ENCODE data around the gene SORCS2. TPM values are rescaled to one million over a fixed set of nuclear protein-coding genes. Genes with fewer than 3 reads are reported as not detected.

SORCS2 gene
- total RNA-seq, 1 donor from 2014 or later = under 0.01 TPM

DNA sequence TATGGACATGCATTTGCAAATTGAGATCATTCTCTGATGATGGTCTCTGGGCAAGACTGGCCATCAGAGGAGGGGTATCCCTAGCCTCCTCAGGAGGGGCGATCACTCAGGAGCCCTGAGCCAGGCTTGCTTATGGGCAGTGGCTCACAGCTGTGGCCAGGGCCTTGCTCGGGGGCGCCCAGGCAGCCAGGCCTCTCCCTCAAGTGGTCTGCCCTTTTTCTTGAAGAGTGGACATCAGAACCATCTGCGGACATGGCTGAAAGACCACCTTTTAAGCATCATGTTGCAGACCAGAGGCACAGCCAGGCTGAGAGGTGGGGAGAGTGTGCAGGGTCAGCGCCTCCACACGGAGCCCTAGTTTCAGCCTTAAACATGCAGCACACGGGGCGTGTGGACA, 349.1 kb downstream of the SORCS2 start:
- DNase-seq (ENCODE audit: low read depth in 2 of 2) = no peak

DNA sequence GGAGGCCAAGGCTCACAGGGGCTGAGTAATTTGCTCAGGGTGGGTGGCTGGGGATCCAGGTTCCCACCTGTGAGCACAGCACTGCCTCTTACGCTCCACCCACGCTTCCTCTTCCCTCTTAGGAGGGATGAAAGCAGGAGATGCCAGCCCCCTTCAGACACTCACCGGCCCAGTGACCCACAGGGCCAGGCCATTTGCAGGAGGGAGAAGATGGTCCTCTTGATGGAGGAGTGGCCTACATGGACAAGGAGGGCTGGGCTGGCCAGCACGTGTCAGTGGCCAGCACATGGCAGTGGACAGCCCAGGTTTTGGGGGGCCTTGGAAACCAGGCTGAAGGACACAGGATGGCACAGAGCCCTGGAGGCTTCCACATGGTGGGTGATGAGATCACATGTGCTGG, 350.4 kb downstream of the SORCS2 start:
- DNase-seq (ENCODE audit: low read depth in 2 of 2) = no peak

DNA sequence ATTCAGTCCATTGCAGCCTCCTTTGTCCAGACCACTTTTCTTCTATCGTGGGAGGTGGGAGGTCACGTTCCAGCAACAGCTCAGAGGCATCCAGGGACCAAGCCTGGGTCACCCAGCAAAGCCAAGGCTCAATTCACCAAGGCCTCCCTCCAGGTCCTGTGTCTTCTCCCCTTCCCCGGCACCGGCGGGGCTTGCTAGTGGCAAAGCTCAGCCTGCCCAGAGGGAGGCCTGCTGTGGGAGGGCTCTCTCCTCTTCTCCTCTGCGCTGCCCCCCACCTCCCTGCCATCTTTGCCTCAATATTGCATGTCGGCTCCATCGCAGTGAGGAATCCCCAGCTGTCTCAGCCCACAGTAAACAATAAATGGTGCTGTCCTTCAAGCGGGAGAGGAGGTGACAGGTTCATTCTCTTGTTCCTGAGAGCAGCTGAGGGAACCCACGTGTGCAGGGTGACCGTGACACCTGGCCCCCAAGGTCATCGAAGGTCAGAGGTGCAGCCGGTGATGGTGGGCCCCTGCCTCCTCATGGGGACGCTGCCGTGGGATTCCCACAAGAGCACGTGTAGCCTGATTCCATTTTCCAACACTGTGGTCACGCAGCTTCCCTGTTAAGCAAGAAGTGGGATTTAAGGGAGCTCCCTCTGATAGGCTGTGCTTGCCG, 353.9 kb downstream of the SORCS2 start:
- DNase-seq (ENCODE audit: low read depth in 2 of 2) = no peak

DNA sequence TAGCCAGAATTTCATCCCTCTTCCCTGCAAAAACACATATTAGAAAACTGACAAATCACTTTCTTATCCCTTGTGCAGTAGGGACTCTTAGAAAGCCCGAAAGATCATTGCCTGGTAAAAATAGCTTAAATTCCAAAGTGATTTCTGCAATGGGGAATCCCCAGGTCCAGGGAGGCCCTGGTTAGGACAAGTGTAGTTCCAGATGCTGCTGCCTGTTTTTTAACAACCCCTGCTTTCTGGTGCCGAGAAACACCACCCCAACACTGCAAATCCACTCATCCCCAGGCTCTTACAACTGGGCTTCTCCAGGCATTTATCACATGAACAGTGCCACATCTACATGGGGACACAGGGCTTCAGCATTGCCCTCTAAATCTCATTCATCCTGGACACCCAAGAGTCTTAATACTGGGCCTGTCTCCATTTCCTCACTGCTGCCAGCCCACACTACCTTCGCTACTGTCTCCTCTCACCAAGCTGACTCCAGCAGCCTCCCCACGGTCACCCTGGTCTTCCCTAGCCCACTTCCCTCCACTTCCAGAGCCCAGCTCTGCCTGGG, 354.6 kb downstream of the SORCS2 start:
- no peak for DNase-seq (ENCODE audit: low read depth in 2 of 2)

DNA sequence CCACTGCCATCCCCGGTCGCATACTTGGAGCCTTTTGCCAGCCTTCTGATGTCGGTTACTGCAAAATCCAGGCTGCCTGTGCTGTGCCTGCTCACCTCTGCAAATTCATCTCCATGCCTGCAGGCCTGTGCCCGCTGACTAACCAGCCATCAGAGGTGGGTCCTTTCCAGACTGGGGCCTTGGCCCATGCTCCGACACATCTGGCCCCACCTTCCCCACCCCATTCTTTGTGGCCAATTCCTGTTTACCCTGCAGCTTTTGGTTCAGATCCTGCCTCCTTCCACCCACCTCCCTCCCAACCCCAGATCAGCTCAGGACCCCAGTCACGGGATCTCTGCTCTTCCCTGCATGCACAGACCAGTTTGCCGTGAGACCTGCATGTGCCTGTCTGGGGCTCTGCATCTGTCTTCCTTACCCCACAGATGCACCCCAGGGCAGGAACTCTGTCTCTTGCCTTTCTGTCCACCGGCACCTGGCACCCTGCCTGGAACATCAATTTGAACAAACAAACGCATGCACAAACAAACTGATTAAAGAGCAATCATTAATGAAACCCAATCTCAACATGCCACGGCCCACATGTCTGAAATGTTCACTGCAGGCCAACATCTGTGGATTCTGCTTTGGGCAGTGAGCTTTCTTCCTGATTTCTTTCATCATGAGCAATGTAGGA, 355.2 kb downstream of the SORCS2 start:
- no peak for DNase-seq (ENCODE audit: low read depth in 2 of 2)

DNA sequence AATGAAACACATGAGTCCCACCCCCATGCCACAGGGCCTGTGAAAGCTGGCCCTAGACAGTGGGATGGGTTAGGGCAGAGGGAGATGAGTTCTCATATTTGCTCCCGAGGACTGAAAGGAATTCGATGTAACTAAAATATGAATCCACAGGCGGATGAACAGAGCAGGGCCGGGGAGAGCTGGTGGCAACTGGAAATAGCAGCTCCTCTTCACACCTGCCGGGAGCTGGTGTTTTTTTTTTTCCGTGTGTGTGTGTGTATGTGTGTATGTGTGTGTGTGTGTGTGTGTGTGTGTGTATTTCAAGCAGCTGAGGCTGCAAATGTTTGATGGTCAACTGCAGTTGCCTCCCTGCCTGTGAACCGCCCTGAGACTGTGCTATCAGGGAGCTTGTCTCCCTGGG, 357.5 kb downstream of the SORCS2 start:
- no peak for DNase-seq (ENCODE audit: low read depth in 2 of 2)

DNA sequence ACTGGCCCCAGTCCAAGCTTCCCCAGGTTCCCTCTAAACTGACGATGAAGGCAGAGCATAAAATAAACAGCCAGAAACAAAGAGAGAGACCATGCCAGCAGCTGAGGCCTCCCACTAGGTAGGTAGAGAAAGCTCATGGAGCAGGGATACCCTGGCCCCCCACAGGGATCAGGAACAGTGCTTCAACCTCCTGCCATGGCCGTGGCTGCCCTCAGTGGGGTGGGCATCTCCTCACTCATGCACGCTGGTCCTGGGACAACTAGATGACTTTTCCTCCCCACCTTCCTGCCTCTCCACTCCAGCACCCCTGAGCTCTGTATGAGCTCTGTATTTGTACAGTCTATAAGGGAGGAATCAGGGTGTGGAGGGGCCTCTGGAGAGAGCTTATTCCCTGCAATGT, 360.1 kb downstream of the SORCS2 start:
- DNase-seq (ENCODE audit: low read depth in 2 of 2) = no peak

DNA sequence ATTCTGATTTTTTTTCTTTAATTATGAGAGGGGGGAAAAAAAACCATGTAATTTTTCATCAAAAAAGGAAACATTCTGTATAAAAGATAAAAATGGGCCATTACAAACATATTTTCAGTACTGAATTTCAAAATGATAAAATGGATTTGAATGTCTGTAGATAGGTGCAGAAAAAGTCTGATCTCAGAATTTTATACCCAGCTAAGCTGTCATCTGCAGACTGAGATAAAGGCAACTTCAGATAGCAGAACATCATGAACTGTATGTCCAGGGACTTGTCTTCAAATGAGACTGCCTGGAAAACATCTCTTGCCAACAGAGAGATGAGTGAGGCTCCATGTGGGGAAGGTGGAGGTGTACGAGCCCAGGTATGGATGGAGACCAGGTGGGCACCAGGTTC, 360.9 kb downstream of the SORCS2 start:
- no peak for DNase-seq (ENCODE audit: low read depth in 2 of 2)

DNA sequence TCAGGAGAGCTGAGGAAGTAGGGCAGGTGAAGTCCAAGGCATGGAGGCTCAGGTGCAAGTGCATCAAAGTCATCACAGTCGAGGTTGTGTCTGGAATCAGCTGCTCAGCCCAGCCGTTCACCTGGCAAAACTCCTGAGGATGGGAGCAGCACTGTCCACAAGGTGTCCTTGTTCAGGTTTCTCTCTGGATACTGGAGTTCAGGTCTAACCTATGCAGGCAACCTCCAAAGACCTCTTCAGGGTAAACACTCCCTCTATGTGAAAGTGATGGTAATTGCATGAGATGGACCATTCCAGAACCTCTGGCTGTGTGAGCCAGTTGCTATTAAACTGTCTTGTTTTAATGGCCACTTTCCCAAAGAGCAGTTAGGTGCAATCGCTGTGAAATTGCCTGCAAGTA, 362.6 kb downstream of the SORCS2 start:
- no peak for DNase-seq (ENCODE audit: low read depth in 2 of 2)

DNA sequence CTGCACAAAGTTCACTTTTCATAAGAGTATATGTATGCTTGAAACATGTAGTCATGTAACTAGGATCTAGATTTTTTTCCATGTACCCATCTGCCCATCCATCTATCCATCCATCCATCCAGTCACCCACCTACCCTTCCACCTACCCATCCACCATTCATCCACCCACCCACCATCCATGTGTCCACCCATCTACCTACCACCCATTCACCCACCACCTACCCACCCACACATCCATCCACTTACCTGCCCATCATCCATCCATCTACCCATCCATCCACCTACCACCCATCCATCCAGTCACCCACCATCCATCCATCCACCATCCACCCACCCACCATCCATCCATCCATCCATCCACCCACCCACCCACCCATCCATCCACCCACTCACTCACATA, 364.2 kb downstream of the SORCS2 start:
- DNase-seq (ENCODE audit: low read depth in 2 of 2) = no peak

DNA sequence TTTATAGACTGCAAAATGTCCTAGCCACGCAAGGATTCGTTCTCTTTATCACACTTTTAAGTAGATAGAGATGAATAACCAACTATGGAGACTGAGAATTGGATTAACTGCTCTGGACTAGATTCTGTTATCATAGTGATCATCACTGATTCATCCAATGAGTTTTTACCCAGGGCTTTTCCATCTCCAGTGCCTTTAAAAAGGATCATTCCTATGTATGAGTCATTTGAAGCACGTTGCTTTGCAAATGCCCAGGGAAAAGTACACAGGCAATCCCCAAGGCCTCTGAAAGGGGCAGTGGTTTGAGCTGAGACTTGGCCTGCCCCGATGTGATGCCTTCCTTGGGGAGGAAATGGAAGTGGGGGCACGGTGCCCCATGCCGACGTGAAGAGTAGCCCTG, 365.1 kb downstream of the SORCS2 start:
- no peak for DNase-seq (ENCODE audit: low read depth in 2 of 2)

DNA sequence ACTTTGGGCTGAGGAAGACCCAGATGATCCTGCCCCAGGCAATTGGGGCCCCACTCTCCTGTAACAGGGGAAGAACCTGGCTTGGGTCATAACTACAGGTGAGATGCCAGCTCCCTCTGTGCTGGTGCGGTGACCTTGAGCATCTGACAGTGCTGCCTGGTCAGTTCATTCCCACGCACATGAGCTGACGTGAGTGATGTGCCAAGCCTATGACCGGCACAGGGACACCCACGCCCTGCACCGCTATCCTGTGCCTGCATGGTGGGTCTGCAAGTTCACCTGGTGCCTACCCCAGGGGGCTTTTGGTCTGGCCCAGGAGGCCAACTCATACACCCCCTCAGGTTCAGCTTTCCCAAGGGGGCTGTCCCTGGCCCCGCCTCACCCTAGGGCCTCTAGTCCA, 366.1 kb downstream of the SORCS2 start:
- no peak for DNase-seq (ENCODE audit: low read depth in 2 of 2)

DNA sequence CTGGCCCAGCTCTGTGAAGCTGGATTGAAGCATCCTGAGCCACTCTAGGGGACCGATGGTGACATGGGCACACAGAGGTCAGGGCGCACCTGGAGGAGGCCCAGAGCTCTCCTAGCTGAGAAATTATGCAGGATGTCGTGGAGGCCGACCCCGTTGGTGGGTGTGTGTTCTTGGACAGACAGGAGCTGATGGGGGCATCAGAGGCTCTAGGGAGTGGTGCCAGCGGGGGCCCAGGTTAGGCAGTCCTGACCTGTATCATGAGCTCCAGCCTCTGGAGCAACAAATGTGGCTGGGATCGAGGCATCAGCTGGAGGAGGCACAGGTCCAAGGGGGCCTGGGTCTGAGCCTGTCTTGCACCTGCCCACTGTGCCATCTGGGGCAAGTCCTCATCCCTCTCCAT, 367.0 kb downstream of the SORCS2 start:
- DNase-seq (ENCODE audit: low read depth in 2 of 2) = no peak

DNA sequence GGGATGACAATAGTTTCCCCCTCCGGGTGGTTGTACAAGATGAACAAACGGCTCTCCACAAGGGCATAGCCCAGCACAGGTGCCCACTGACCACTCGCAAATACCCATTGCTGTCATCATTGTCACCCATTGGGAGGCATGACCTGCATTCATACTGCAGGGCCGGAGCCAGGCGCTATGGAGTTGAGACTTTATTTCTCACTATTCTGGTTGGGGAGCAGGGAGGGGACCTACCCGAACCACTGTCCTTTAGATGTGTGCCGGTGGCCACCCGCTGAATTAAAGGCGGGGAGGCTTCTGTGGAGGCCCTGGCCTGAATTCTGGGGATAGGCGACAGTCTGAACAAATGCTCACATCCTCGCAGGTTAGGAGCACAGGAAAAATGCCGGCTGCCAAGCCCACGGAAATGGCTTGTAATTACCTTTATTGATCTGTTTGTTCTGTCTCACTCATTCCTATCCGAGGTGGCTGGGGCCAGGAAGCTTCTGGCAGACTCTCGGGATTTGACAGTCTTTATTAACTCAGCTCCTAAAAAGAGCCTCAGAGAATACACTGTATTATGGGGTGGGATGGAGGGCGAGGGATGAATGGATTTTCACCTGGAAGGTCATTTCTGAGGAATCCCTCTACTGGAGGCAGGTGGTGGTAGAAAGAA, 367.5 kb downstream of the SORCS2 start:
- DNase-seq (ENCODE audit: low read depth in 2 of 2) = no peak

DNA sequence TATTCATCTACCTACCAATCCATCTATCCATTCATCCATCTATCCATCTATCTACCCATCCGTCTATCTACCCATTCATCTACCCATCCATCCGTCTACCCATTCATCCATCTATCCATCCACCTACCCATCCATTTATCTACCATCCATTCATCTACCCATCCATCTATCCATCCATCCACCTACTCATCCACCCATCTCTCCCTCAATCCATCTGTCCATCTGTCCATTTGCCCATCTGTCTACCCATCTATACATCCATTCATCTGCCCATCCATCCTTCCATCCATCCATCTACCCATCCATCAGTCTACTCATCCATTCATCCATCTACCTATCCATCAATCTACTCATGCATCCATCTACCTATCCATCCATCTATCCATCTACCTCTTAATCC, 369.2 kb downstream of the SORCS2 start:
- DNase-seq (ENCODE audit: low read depth in 2 of 2) = no peak

DNA sequence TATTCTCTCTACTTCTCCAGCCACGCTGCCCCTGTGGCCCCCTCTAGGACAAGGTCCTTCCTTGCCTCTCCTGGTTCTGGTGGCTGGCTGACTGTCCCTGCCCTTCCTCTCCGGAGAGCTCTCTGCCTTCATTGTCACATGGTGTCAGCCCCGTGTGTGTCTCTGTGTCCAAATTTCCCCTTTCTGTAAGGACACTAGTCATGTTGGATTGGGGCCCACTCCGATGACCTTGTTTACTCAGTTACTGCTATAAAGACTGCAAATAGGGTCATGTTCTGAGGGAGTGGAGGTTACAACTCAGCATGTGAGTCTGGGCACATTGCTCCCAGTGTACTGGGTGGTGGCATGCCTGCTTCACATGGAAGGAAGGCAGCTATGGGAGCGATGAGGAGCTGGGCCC, 371.9 kb downstream of the SORCS2 start:
- no peak for DNase-seq (ENCODE audit: low read depth in 2 of 2)

DNA sequence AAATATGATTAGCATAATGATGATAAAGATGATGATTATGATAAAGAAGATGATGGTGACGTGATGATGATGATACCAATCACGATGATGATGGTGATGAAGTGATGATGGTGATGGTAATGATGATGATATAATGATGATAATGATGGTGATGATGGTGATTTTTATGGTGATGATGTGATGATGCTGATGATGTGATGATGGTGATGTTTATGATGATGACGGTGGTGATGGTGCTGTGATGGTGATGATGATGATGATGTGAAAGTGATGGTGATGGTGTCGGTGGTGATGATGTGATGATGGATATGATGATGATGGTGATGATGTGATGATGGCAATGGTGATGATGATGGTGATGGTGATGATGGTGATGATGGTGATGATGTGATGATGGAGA, 373.1 kb downstream of the SORCS2 start:
- DNase-seq (ENCODE audit: low read depth in 2 of 2) = no peak

DNA sequence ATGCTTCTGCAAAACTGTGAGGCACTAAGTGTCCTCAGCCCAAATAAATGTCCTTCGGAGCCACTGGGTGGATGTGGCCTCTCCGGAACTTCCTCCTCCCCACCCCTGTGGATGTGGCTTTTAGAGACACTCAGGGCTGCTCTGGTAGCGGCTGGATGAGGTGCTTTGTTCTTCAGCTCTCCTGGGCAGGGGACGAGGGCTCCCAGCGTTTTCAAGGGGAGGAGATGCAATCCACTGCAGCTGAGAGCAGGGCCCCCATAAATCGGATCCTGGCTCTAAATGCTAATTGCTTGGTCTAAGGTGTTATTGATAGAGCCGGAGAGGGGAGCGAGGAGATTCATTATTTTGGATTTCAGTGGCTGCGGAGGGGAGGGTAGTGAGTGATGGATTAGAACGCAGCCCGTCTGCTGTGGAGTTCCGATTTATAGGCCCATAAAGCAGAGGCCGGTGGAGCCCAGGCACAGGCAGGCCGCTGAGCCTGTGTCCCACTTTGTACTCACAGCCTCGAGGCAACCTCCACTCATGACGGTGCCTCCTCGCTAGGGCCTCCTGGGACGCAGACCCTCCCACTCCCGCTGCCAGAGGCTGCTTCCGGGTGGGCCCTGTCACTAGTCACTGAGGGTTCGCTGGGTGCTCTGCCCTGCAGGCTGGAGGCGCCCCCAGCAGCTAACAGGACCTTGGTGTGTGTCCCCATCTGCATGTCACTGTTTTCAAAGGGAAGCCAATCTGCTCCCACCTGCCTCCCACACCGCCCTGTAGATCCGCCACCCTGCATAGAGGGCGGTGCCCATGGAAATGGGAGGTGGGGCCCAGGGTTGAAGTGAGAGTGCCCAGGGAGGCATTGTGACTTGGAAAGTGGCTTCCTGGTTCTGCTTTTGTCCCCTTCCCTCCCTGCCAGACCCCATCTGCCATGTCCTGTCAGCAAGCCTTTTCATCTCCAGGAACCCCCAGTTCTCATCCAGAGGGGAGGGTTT, 377.8 kb downstream of the SORCS2 start:
- no peak for DNase-seq (ENCODE audit: low read depth in 2 of 2)

DNA sequence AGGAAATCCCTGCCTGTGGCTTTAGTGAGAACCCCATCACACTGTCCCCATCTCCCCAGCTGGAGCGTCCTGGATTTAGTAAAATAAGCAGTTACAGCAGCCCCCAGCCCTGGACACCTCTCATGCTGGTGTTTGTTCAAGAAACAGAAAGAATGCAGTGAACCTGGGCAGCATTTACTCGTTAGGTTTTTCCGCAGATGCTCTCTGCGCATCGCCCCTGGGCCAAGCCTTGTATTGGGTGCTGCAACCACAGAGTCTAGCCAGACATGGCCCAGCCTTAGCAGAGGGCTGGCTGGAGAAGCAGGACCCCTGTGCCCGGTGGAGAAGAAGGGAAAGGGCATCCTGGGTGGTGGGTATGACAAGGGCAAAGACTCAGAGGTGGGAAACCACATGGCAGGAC, 378.7 kb downstream of the SORCS2 start:
- no peak for DNase-seq (ENCODE audit: low read depth in 2 of 2)

DNA sequence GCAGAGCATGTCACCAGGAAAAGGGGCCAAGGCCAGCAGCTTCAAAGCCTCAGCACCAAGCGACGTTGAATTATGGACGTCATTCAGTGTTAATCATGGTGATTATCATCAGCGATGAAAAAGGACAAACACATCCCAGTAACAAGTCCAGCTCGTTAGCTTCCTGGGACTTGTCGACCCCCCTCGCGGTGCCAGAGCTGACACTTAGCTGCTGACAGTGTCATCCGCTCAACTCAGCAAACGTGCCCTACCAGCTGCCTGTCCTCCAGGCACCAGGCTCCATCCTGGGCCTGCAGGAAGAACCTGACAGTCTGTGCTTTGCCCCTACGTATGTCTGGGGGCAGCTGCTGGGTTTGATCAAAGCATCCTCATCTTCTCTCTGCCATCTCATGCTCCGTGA, 379.4 kb downstream of the SORCS2 start:
- no peak for DNase-seq (ENCODE audit: low read depth in 2 of 2)

DNA sequence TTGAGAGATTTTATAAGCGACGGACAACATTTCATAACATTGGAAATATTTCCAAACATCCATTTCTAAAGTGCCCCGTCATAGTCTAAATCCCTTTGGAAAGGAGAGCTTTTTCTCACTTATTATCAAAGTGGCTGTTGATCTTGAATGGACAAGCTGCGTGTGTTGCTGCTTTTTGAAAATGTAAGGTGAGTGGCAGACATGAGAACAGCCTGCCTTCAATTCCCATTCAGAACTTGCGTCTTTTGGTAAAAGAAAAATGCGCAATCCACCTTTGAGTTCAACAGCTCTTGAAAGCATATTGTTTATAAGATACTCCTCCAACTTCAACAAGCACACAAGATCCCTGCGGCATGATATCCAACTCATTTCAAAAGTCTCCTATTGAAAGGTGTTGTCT, 380.6 kb downstream of the SORCS2 start:
- DNase-seq (ENCODE audit: low read depth in 2 of 2) = no peak

Measured in dermis microvascular lymphatic vessel endothelial cell (primary cell).